ENCODE measurements around the gene CCDC181. TPM values are rescaled to one million over a fixed set of nuclear protein-coding genes. Genes with fewer than 3 reads are reported as not detected.

The CCDC181 gene
- total and polyA plus RNA-seq, 2 donors (not counting 3 experiments of a cell fraction or from before 2014, with no cell fraction given) = 0.18 to 0.22 TPM

- Histone ChIP-seq H3K9me1 (replicated peaks; ENCODE audit: control insufficient read depth, extremely low read depth, insufficient read depth, low read length) (no peaks in the 10 kb centered on the region), H3K36me3 (ENCODE audit: control insufficient read depth in 2 of 2, extremely low read depth in 1 of 2, insufficient read depth in 2 of 2, low read length in 2 of 2) (peaks cover 0 to 2% of the 10 kb centered on the region in 2 experiments), H3K4me1 (ENCODE audit: control insufficient read depth, extremely low read depth, insufficient read depth, low read length) (peaks cover 11% of the 10 kb centered on the region), H3K79me2 (ENCODE audit: control insufficient read depth, insufficient read depth, low read length) (peaks cover 31% of the 10 kb centered on the region), H3K4me2 (ENCODE audit: insufficient read depth, low read length) (no peak overlapping the region), H3K9ac (replicated peaks; ENCODE audit: extremely low read depth, insufficient read depth, low read length) (no peak overlapping the region), H2AFZ (ENCODE audit: low read depth, low read length) (no peak overlapping the region), H3K4me3 (replicated peaks in 1 of 3; ENCODE audit: insufficient read depth in 1 of 3, low read depth in 1 of 3, low read length in 3 of 3) (no peak overlapping the region), H3K27me3 (ENCODE audit: control insufficient read depth in 2 of 2, insufficient read depth in 2 of 2, low read length in 2 of 2) (no peaks in the 10 kb centered on the region), H3K27ac (ENCODE audit: insufficient read depth, low read depth, low read length) (no peak overlapping the region), H3K9me3 (replicated peaks; ENCODE audit: control insufficient read depth, insufficient read depth, low read length) (no peaks in the 10 kb centered on the region), H4K20me1 (replicated peaks; ENCODE audit: control insufficient read depth, extremely low read depth, insufficient read depth, low read length) (no peaks in the 10 kb centered on the region)
- ChIA-PET CTCF (interaction anchor here (1.6 to 2.3 kb wide), 2 partner anchors 23 to 768 kb away, joined by 6 to 7 read pairs; no protein-coding TSS in a partner anchor), POLR2A (no interaction called here)
- no TSS peak for BruUV-seq (replicated peaks)
- intact Hi-C loops (cut with micrococcal nuclease) (no loop called here), dilution Hi-C loops (cut with MboI; ENCODE audit: extremely low pct_ligation_motif_present, low sequenced_read_pairs) (no loop called here)
- no peak for FAIRE-seq
- no peak for DNase-seq (ENCODE audit: low read depth, low spot score)
- TF ChIP-seq MYC (IDR thresholded peaks at IDR 0.05; ENCODE audit: low read depth, low read length) (no peak), CTCF (IDR thresholded peaks at IDR 0.05; ENCODE audit: extremely low read depth in 1 of 2, insufficient read depth in 1 of 2, low read depth in 1 of 2, low read length in 2 of 2) (no peak), POLR2AphosphoS5 (IDR thresholded peaks at IDR 0.05; ENCODE audit: insufficient read depth, low read depth, low read length) (no peak), MAX (IDR thresholded peaks at IDR 0.05; ENCODE audit: insufficient read depth, insufficient read length) (no peak), GATA2 (IDR thresholded peaks at IDR 0.05; ENCODE audit: insufficient read depth, insufficient read length, low read depth, low read length) (no peak), EZH2 (IDR thresholded peaks at IDR 0.05; ENCODE audit: borderline replicate concordance, low read depth, low read length, severe bottlenecking) (no peak), JUN (IDR thresholded peaks at IDR 0.05; ENCODE audit: borderline replicate concordance, insufficient read depth, insufficient read length, low read depth) (no peak), FOS (IDR thresholded peaks at IDR 0.05; ENCODE audit: borderline replicate concordance, insufficient read depth, low read length) (no peak), POLR2A (IDR thresholded peaks at IDR 0.05; ENCODE audit: low read depth, low read length) (no peak)
These were observed 55.9 kb downstream of the CCDC181 start for GRCh38 chr1:169371404-169371803.

Data from endothelial cell of umbilical vein (primary cell).